CD4-positive, alpha-beta T cell (primary cell): Measurements from ENCODE around the gene XIRP1. TPM values are rescaled to one million over a fixed set of nuclear protein-coding genes. Genes with fewer than 3 reads are reported as not detected.

ENCODE experiments used
- ATAC-seq: fragments of 200-7000 bp; cut with Tn5 transposase; one replicate; pipeline ENCODE4 v1.10.0; 2022; ENCODE audit warnings: mild to moderate bottlenecking; ENCODE audit not compliant: poor library complexity
- CTCF ChIA-PET: fragments of 350-600 bp; sonication (Branson Sonifier 250); formaldehyde crosslinking; loops from one replicate; lab custom pipeline; 2021; ENCODE audit warnings: antibody characterized with exemption, inconsistent platforms; lab: Charles Lee
- POLR2A ChIA-PET: fragments of 350-600 bp; sonication (Branson Sonifier 250); formaldehyde crosslinking; loops from one replicate; lab custom pipeline; 2021; ENCODE audit warnings: antibody characterized with exemption, inconsistent platforms; lab: Charles Lee
- DNase-seq, 14 experiments: peaks; one replicate each; pipeline ENCODE4 v3.0.0-alpha.2; 2013 to 2020; ENCODE audit warnings: mixed read lengths in 2 of 14
- H3K27ac ChIP-seq, 2 donors: one replicate each; pipeline versions ENCODE4 v1.5.1 to v1.7.0; 2013; ENCODE audit warnings: low read length in 2 of 2, low read depth in 1 of 2, mild to moderate bottlenecking in 1 of 2
- H3K27me3 ChIP-seq, 2 experiments: 1 replicate in 1 of 2; 2 replicates in 1 of 2; pipeline versions ENCODE4 v1.6.1 to v1.7.0; 2013; ENCODE audit warnings: low read length in 2 of 2, control low read depth in 1 of 2, mild to moderate bottlenecking in 1 of 2, moderate library complexity in 1 of 2; ENCODE audit not compliant: insufficient read depth in 2 of 2, control insufficient read depth in 1 of 2
- H3K36me3 ChIP-seq: one replicate; pipeline ENCODE4 v1.6.1; 2013; ENCODE audit warnings: low read length, control low read depth; ENCODE audit not compliant: insufficient read depth
- H3K4me1 ChIP-seq: one replicate; pipeline ENCODE4 v1.6.1; 2013; ENCODE audit warnings: low read length, control low read depth; ENCODE audit not compliant: insufficient read depth
- H3K4me3 ChIP-seq: one replicate; pipeline ENCODE4 v1.5.1; 2013; ENCODE audit warnings: mild to moderate bottlenecking, low read length, moderate library complexity
- H3K9me3 ChIP-seq, 2 experiments: 1 replicate in 1 of 2; 2 replicates in 1 of 2; pipeline versions ENCODE4 v1.6.1 to v1.7.0; 2013; ENCODE audit warnings: low read length in 2 of 2, mild to moderate bottlenecking in 2 of 2, control low read depth in 1 of 2, moderate library complexity in 1 of 2; ENCODE audit not compliant: control insufficient read depth in 1 of 2, insufficient read depth in 1 of 2
- H3K27ac Mint-ChIP-seq: one replicate; pipeline ENCODE4 v1.8.0; 2020; ENCODE audit warnings: mixed read lengths
- H3K27me3 Mint-ChIP-seq: one replicate; pipeline ENCODE4 v1.8.0; 2021; ENCODE audit warnings: mixed read lengths
- H3K36me3 Mint-ChIP-seq: one replicate; pipeline ENCODE4 v1.8.0; 2021; ENCODE audit warnings: low read depth, mixed read lengths
- H3K4me1 Mint-ChIP-seq: one replicate; pipeline ENCODE4 v1.8.0; 2021; ENCODE audit warnings: low read depth, mixed read lengths
- H3K4me3 Mint-ChIP-seq: one replicate; pipeline ENCODE4 v1.8.0; 2020; ENCODE audit warnings: mild to moderate bottlenecking, mixed read lengths
- H3K9me3 Mint-ChIP-seq: one replicate; pipeline ENCODE4 v1.8.0; 2020; ENCODE audit warnings: mixed read lengths
- intact Hi-C, 2 experiments: fragments of 100-400 bp; cut with DNase I in 1 of 2; cut with micrococcal nuclease in 1 of 2; formaldehyde crosslinking; loops; one replicate each; pipeline versions ENCODE4 v1.15.1 to v1.9.0; 2023 to 2025; cut with DNase I, micrococcal nuclease
- total RNA-seq, 174 experiments: library from RNA in 2 of 174; stranded (reverse) in 2 of 174; gene quantifications; one replicate each; pipeline ENCODE4 v1.2.3 and lab custom pipeline; 2021 to 2026
- TF ChIP-seq, protein P1 (sequence below): fragments of 200-600 bp; IDR thresholded peaks from one replicate; pipeline ENCODE4 v1.8.0; 2022; ENCODE audit warnings: antibody characterized with exemption, mild to moderate bottlenecking

XIRP1 gene
- total RNA-seq, 2 experiments from 2014 or later = not detected

DNA sequence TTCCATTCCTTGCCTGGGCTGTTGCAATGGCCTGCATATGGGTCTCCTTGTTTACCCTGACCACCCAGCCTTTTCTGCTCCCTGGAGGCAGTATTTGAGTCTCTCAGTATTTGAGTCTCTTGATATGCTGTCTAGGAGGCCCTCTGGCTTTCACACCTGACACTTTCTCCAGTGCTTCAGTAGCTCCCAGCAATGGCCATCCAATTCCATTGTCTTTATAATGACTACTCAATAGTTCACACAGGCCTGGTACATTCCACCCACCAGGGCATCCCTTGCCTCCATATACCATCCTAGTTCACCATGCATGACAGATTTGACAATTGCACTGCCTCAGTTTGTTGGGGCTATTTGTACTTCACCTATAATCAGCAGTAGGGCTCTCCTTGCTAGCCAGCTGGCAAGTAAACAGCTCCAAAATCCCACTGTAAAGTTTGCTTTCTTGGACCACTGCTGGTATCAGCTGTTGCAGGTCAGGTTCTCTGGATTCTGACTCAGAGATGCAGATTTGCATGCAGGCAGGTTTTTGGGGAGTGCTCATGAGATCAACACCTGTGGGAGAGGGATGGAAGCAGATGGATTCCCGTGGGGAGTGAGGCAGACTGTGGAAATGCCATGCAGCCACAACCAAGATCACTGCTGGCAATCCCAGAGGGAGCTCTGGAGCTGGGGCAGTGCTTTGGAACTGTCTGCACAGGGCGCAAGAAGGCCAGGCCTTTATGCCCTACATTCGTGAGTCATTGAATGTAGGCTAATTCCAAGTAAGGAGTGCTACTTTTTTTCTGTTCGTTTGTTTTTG lies 19.1 kb upstream of the XIRP1 start:
- intact Hi-C loops = no loop called here
- Histone ChIP-seq H3K36me3 (no peaks in the 10 kb centered on the region), H3K4me3 (no peak overlapping the region), H3K9me3 (no peaks in the 10 kb centered on the region), H3K4me1 (no peaks in the 10 kb centered on the region), H3K27ac (no peak overlapping the region), H3K27me3 (no peaks in the 10 kb centered on the region)
- DNase-seq (no peak), ATAC-seq (no peak)
- Mint-ChIP-seq H3K4me1 (peaks cover 9% of the 10 kb centered on the region), H3K36me3 (no peaks in the 10 kb centered on the region), H3K27ac (no peak overlapping the region), H3K4me3 (no peak overlapping the region), H3K27me3 (no peaks in the 10 kb centered on the region), H3K9me3 (no peaks in the 10 kb centered on the region)
- CTCF ChIA-PET = interaction anchor here (1.3 kb wide), 1 partner anchor 77 kb away, joined by 5 read pairs; no protein-coding TSS in a partner anchor
- POLR2A ChIA-PET = no interaction called here
- TF ChIP-seq, protein P1, sequence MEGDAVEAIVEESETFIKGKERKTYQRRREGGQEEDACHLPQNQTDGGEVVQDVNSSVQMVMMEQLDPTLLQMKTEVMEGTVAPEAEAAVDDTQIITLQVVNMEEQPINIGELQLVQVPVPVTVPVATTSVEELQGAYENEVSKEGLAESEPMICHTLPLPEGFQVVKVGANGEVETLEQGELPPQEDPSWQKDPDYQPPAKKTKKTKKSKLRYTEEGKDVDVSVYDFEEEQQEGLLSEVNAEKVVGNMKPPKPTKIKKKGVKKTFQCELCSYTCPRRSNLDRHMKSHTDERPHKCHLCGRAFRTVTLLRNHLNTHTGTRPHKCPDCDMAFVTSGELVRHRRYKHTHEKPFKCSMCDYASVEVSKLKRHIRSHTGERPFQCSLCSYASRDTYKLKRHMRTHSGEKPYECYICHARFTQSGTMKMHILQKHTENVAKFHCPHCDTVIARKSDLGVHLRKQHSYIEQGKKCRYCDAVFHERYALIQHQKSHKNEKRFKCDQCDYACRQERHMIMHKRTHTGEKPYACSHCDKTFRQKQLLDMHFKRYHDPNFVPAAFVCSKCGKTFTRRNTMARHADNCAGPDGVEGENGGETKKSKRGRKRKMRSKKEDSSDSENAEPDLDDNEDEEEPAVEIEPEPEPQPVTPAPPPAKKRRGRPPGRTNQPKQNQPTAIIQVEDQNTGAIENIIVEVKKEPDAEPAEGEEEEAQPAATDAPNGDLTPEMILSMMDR = no peak

DNA sequence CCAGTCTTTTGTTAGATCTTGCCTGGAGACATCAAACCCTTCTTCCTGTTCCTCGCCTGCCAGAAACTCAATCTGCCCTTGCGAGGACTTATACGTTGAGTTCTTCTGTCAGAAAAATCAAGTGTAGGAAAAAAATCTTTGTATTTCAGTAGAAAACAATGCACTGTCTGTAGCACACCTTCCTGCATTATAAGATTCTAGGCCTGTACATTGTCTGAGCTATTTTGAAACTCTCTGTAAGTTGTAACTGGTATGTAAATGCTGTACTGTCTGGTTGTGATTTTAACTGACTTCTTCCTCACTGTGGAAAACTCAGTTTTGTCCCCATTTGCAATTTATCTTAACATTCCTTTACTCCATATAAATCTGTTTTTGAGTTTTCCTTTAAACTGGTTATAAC lies 17.7 kb upstream of the XIRP1 start:
- H3K4me1 ChIP-seq = no peaks in the 10 kb centered on the region
- no peak overlapping the region for H3K27ac ChIP-seq
- ATAC-seq (no peak), DNase-seq (no peak)
- no peaks in the 10 kb centered on the region for H3K36me3 Mint-ChIP-seq
- no peak overlapping the region for H3K27ac Mint-ChIP-seq
- H3K27me3 ChIP-seq = no peaks in the 10 kb centered on the region
- H3K9me3 Mint-ChIP-seq = no peaks in the 10 kb centered on the region
- intact Hi-C loops = no loop called here
- ChIA-PET POLR2A (no interaction called here), CTCF (interaction anchor here (1.3 kb wide), 1 partner anchor 78 kb away, joined by 5 read pairs; no protein-coding TSS in a partner anchor)
- no peak overlapping the region for H3K4me3 Mint-ChIP-seq
- H3K27me3 Mint-ChIP-seq = no peaks in the 10 kb centered on the region
- peaks cover 9% of the 10 kb centered on the region for H3K4me1 Mint-ChIP-seq
- no peaks in the 10 kb centered on the region for H3K36me3 ChIP-seq
- peaks cover 0 to 2% of the 10 kb centered on the region in 2 experiments for H3K9me3 ChIP-seq
- H3K4me3 ChIP-seq = no peak overlapping the region
- TF ChIP-seq, protein P1 = no peak

DNA sequence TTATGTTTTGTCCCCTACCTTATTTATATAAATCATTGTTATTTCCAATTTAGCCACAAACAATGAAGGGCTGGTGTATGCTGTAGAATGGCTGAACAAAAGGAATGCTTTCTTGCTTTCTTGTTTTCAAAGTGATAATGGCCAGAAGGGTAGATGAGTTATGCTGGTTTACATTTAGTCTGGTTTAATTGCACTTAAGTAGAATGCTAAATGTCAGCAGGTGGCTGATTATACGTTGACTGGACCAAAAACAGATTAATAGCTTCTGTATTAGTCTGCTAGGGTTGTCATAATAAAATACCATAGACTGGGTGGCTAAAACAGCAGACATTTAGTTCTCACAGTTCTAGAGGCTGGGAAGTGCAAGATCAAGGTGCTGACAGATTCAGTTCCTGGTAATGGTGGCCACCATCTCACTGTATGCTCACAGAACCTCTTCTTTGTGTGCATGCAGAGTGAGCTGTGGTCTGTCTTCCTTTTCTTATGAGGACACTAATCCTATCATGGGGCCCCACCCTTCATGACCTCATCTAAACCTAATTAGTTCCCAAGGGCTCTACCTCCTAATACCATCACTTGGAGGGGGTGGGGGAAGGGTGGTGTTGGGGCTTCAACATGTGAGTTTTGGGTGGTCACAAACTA lies 17.1 kb upstream of the XIRP1 start:
- intact Hi-C loops = loop anchor here (5.0 kb wide), 1 partner anchor 78 kb away; no protein-coding TSS in a partner anchor

More for the DNA sequence above, 17.1 kb upstream of the XIRP1 start:
- H3K4me1 Mint-ChIP-seq = peaks cover 9% of the 10 kb centered on the region
- no peaks in the 10 kb centered on the region for H3K27me3 Mint-ChIP-seq
- TF ChIP-seq, protein P1 = no peak
- no peaks in the 10 kb centered on the region for H3K4me1 ChIP-seq
- ChIA-PET CTCF (no interaction called here), POLR2A (no interaction called here)
- H3K4me3 Mint-ChIP-seq = no peak overlapping the region
- H3K27me3 ChIP-seq = no peaks in the 10 kb centered on the region
- no peaks in the 10 kb centered on the region for H3K36me3 ChIP-seq
- ATAC-seq (no peak), DNase-seq (peak in 1 of 14 experiments; percentile 12)
- H3K27ac Mint-ChIP-seq = no peak overlapping the region
- H3K36me3 Mint-ChIP-seq = no peaks in the 10 kb centered on the region
- no peak overlapping the region for H3K27ac ChIP-seq
- no peaks in the 10 kb centered on the region for H3K9me3 Mint-ChIP-seq
- no peak overlapping the region for H3K4me3 ChIP-seq
- H3K9me3 ChIP-seq = peaks cover 0 to 4% of the 10 kb centered on the region in 2 experiments
